A549 (cell line): ENCODE data around the gene TPBG.

ENCODE experiments used
- JUN ChIP-seq, 2 experiments: fragments of >200 bp; sonication (Bioruptor Twin); formaldehyde crosslinking; IDR thresholded peaks; 2 replicates in 1 of 2; 3 replicates in 1 of 2; pipeline ENCODE4 v1.6.1; 2016 to 2017
- MAZ ChIP-seq: fragments of 150-350 bp; IDR thresholded peaks from 2 replicates; pipeline ENCODE4 v1.6.1; 2014; ENCODE audit warnings: antibody characterized with exemption, low read depth, low read length, borderline replicate concordance
- POLR2A ChIP-seq: IDR thresholded peaks from 2 replicates; pipeline ENCODE4 v1.6.1; 2012; ENCODE audit warnings: mild to moderate bottlenecking, low read length
- RAD21 ChIP-seq, 2 experiments: fragments of >200 bp in 1 of 2; sonication (Bioruptor Twin) in 1 of 2; formaldehyde crosslinking in 1 of 2; IDR thresholded peaks in 1 of 2; conservative IDR thresholded peaks in 1 of 2; 2 replicates in 1 of 2; 3 replicates in 1 of 2; pipeline ENCODE4 v1.6.1; 2012 to 2018; ENCODE audit warnings: inconsistent platforms in 1 of 2
- RNF2 ChIP-seq: fragments of 200-600 bp; sonication (generic); IDR thresholded peaks from 2 replicates; pipeline ENCODE4 v1.6.1; 2016; ENCODE audit warnings: low read depth, mild to moderate bottlenecking, antibody characterized with exemption, moderate library complexity, borderline replicate concordance
- TF ChIP-seq, protein P1 (sequence below): fragments of 250-450 bp; sonication (Bioruptor Pico); IDR thresholded peaks from 2 replicates; pipeline ENCODE4 v1.5.0; 2021; ENCODE audit warnings: mild to moderate bottlenecking, moderate library complexity, borderline replicate concordance
- TF ChIP-seq, protein P2 (sequence below): fragments of >200 bp; sonication (Bioruptor Twin); formaldehyde crosslinking; IDR thresholded peaks from 3 replicates; pipeline ENCODE4 v1.5.1; 2016

DNA sequence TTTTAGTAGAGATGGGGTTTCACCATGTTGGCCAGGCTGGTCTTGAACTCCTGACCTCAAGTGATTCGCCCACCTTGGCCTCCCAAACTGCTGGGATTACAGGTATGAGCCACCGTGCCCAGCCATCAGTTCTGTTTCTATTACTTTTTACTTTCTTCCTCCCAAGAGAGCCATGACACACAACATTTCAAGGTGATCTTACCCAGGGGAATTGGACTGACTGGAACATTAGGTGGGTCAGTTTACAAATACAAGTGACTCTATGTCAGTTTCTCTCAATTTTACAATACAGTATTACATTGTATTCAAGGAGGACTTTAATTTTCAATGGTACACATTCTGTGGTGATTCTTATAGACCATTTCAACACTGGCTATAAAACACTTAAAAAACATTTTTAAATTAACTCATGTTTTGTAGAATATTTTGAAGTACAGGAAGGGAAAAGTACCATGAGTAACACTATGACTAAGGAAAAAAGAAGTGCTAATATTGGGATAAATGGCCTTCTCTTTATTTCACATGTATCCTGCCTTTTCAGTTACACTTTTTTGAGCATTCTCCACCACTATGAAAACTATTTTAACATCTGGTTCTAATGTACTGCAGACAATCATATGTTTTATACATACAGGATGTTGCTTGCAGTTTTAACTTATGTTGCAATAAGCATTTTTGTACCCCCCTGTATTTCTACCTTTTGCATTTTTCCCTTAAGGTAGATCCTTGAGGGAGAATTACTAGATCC lies 8.4 kb downstream of the TPBG start:
- TF ChIP-seq JUN (IDR thresholded peaks at IDR 0.05) (no peak), RAD21 (conservative IDR thresholded peaks at IDR 0.05 in 1 of 2, IDR thresholded peaks at IDR 0.05 in 1 of 2) (no peak), POLR2A (no peak), MAZ (no peak), RNF2 (no peak)
- TF ChIP-seq, protein P1, sequence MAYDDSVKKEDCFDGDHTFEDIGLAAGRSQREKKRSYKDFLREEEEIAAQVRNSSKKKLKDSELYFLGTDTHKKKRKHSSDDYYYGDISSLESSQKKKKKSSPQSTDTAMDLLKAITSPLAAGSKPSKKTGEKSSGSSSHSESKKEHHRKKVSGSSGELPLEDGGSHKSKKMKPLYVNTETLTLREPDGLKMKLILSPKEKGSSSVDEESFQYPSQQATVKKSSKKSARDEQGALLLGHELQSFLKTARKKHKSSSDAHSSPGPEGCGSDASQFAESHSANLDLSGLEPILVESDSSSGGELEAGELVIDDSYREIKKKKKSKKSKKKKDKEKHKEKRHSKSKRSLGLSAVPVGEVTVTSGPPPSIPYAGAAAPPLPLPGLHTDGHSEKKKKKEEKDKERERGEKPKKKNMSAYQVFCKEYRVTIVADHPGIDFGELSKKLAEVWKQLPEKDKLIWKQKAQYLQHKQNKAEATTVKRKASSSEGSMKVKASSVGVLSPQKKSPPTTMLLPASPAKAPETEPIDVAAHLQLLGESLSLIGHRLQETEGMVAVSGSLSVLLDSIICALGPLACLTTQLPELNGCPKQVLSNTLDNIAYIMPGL (CRISPR knock-in tag), result no peak
- TF ChIP-seq, protein P2, sequence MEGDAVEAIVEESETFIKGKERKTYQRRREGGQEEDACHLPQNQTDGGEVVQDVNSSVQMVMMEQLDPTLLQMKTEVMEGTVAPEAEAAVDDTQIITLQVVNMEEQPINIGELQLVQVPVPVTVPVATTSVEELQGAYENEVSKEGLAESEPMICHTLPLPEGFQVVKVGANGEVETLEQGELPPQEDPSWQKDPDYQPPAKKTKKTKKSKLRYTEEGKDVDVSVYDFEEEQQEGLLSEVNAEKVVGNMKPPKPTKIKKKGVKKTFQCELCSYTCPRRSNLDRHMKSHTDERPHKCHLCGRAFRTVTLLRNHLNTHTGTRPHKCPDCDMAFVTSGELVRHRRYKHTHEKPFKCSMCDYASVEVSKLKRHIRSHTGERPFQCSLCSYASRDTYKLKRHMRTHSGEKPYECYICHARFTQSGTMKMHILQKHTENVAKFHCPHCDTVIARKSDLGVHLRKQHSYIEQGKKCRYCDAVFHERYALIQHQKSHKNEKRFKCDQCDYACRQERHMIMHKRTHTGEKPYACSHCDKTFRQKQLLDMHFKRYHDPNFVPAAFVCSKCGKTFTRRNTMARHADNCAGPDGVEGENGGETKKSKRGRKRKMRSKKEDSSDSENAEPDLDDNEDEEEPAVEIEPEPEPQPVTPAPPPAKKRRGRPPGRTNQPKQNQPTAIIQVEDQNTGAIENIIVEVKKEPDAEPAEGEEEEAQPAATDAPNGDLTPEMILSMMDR, result no peak
